ENCODE measurements around the gene SCAI.
"Not testable (repeated sequence)": the region's sequence is repeated elsewhere in the genome, so short reads cannot be mapped to it uniquely, and the experiment has no call there.

SCAI gene

DNA sequence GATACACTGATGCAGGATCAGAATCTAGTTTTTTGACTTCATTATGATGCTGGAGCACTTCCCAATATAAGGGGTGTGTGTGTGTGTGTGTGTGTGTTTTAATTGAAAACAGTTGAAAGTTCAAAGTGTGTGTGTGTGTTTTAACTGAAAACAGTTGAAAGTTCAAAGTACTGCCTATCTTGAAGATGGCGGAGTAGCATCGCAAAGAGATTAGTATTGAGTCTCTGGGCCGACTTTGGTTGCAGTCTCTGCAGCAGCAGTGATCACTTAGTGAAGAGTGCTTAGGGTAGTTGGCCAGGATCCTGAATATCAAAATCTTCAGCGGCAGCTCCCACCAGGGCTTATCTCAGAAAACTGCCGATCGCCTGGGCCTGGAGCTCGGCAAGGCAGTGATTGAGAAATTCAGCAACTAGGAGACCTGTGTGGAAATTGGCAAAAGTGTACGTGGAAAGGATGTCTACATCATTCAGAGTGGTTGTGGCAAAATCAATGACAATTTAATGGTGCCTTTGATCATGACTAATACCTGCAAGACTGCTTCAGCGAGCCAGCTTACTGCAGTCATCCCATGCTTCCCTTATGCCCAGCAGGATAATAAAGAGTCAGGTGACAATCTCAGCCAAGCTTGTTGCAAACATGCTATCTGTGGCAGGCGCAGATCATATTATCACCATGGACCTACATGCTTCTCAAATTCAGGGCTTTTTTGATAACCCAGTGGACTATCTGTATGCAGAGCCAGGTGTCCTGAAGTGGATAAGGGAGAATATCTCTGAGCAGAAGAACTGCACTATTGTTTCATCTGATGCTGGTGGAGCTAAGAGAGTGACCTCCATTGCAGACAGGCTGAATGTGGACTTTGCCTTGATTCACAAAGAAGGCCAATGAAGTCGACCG lies 7.3 kb upstream of the SCAI start:
- in situ Hi-C loops (cut with MboI; ENCODE audit: low sequenced_read_pairs): no loop called here

- in situ Hi-C loops (cut with MboI; ENCODE audit: low sequenced_read_pairs): no loop called here
Measured at GRCh38 chr9:125147401-125147951, 4.1 kb upstream of the SCAI start.

DNA sequence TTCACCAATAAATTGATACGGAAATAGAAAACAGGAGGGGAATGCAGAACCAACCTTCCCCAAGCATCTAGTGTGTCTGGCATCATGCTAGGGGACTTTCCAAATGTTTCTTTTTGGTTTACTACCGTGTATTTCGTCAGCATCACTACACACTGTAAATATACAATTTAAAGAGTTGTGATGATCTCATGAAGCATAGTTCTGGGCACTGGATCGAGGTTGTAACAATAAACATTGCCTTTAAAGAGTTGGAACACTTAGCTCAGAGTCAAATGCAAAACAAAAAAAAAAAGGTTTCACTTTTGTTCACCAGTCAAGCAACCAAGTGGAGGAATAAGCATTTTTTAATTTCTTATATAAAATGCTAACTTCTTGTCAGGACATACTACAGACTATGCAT lies 2.9 kb upstream of the SCAI start:
- in situ Hi-C loops (cut with MboI; ENCODE audit: low sequenced_read_pairs): no loop called here

- in situ Hi-C loops (cut with MboI; ENCODE audit: low sequenced_read_pairs): no loop called here
Measured at GRCh38 chr9:125145425-125145824, 2.1 kb upstream of the SCAI start.

- in situ Hi-C loops (cut with MboI; ENCODE audit: low sequenced_read_pairs): no loop called here
Measured at GRCh38 chr9:125142560-125143376, 560 bp downstream of the SCAI start.

DNA sequence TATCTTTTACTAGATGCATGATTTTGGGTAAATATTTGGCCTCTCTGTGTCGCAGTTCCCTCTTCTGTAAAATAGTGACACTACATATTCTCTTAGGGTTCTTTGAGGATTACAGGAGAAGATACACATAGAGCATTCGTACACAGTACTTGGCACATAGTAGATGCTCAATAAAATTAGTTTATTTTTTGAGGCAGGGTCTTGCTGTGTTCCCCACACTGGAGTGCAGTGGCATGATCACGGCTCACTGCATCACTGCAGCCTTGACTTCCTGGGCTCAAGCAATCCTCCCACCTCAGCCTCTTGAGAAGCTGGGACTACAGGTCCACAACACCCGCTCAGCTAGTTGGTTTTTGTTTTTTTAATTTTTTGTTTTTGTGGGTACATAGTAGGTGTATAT lies 1.6 kb downstream of the SCAI start:
- in situ Hi-C loops (cut with MboI; ENCODE audit: low sequenced_read_pairs): no loop called here

- in situ Hi-C loops (cut with MboI; ENCODE audit: low sequenced_read_pairs): no loop called here
Measured at GRCh38 chr9:125141251-125141650, 2.1 kb downstream of the SCAI start.

DNA sequence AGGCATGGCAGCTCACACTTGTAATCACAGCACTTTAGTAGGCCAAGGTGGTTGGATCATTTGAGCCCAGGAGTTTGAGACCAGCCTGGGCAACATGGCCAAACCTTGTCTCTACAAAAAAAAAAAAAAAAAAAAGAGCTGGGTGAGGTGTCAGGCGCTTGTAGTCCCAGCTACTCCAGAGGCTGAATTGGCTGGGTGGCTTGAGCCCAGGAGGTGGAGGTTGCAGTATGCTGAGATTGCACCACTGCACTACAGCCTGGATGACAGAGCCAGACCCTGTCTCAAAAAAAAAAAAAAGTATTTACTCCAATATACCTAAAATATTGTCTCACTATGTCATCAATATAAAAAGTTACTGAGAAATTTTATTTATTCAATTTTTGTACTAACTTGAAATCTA lies 2.8 kb downstream of the SCAI start:
- in situ Hi-C loops (cut with MboI; ENCODE audit: low sequenced_read_pairs): no loop called here

DNA sequence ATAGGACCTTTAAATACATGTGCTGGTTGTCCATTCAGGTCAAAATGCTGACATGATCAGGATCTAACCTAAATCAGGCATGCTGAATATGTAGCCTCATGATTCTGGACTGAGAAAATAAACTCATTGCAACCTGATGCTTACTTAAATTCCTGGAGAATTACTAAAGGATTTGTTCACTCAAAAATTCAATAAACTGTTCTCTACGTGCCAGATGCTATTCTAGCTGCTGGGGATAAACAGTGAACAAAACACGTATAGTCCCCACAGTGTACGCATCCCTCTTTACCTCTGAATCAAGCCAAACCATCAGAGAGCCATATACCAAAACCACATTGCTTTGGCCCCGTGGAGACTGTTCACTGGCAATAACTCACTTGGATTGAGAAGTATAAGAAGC lies 6.1 kb downstream of the SCAI start:
- in situ Hi-C loops (cut with MboI; ENCODE audit: low sequenced_read_pairs): no loop called here

- in situ Hi-C loops (cut with MboI; ENCODE audit: low sequenced_read_pairs): no loop called here
Measured at GRCh38 chr9:125134976-125135375, 8.4 kb downstream of the SCAI start.

DNA sequence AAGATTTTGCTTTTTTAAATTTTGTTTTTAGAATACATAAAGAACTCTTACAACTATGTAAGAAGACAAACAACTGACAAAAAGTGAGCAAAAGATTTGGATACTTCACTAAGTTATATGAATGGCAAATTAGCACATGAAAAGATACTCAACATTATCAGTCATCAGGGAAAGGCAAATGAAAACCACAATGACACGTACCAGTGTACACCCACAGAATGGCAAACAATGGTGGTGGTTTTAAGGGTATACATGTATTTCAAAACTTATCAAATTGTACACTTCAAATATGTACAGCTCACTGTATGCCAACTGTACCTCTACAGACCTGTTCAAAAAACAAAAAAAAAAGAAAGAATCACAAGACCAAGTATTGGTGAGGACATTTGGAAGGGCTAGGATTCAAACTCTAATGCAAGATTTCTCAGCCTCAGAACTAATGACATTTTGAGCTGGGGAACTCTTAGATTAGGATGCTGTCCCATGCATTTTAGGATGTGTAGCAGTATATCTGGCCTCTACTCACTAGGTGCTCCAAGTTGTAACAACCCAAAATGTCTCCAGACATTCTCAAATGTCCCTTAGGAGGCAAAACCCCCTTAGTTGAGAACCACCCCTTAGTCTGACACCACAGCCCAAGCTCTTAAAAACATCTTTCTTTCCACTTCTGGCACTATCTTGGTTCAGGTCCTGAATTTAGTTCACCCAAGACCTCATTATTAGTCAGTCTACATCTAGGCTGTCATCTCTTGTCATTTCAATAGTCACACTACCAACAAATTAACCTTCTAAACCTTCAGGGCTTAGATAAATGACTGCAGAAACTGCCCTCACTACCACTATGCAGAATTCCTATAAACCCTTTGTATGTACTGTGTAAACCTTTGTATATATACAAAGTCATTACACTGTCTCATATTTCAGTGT lies 9.7 kb downstream of the SCAI start:
- in situ Hi-C loops (cut with MboI; ENCODE audit: low sequenced_read_pairs): no loop called here

GRCh38 chr9:125131778-125132177 lies 11.6 kb downstream of the SCAI start:
- in situ Hi-C loops (cut with MboI; ENCODE audit: low sequenced_read_pairs): no loop called here

DNA sequence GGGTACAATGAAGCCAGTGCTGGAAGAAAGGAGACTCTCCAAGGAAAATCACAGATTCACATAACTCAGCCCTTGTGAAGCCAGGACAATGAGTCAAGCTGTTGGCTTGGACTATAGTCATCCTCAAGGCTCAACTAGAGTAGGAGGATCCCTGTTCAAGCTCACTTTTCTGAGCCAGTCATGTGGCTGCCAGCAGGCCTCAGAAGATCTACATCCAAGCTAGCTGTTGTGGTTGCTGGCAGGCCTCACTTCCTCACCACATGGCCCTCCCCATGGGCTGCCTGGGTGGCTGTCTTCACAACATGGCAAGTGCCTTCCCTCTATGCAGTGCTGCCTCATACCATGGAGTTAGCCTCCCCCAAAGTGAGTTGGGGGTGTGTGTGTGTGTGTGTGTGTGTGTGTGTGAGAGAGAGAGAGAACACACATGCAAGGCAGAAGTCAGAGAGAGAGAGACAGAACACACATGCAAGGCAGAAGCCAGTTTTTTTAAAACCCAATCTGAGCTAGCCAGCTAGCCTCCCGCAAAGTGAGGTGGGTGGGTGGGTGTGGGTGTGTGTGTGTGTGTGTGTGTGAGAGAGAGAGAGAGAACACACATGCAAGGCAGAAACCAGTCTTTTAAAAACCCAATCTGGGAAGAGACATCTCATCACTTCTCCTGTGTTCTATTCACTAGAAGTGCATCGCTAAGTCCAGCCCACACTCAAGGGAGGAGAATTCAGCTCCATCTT lies 17.1 kb downstream of the SCAI start:
- in situ Hi-C loops (cut with MboI; ENCODE audit: low sequenced_read_pairs): no loop called here

GRCh38 chr9:125125523-125125922 lies 17.8 kb downstream of the SCAI start:
- in situ Hi-C loops (cut with MboI; ENCODE audit: low sequenced_read_pairs): no loop called here

GRCh38 chr9:125121146-125121545 lies 22.2 kb downstream of the SCAI start:
- in situ Hi-C loops (cut with MboI; ENCODE audit: low sequenced_read_pairs): no loop called here

GRCh38 chr9:125119643-125120286 lies 23.6 kb downstream of the SCAI start:
- in situ Hi-C loops (cut with MboI; ENCODE audit: low sequenced_read_pairs): no loop called here

- in situ Hi-C loops (cut with MboI; ENCODE audit: low sequenced_read_pairs): not testable (repeated sequence)
Measured at GRCh38 chr9:125118696-125119095, 24.6 kb downstream of the SCAI start.

- in situ Hi-C loops (cut with MboI; ENCODE audit: low sequenced_read_pairs): not testable (repeated sequence)
Measured at GRCh38 chr9:125114503-125114902, 28.8 kb downstream of the SCAI start.

- in situ Hi-C loops (cut with MboI; ENCODE audit: low sequenced_read_pairs): no loop called here
Measured at GRCh38 chr9:125110464-125110863, 32.9 kb downstream of the SCAI start.
